Loucy (cell line): ENCODE results near the gene CALN1.

ENCODE experiments used
- CTCF ChIP-seq: fragments of 200-600 bp; sonication (generic); conservative IDR thresholded peaks from 2 replicates; pipeline ENCODE4 v1.5.1; 2014; ENCODE audit warnings: mild to moderate bottlenecking, antibody characterized with exemption, low read length
- EZH2phosphoT487 ChIP-seq: fragments of 200-600 bp; IDR thresholded peaks from 2 replicates; pipeline ENCODE4 v1.6.1; 2018; ENCODE audit warnings: antibody characterized with exemption, mild to moderate bottlenecking, moderate library complexity, borderline replicate concordance

GRCh38 chr7:72037516-72037915, 374.6 kb downstream of the CALN1 start:
- TF ChIP-seq CTCF = no peak
- TF ChIP-seq EZH2phosphoT487 = no peak
